Measurements from ENCODE around the gene ADIPOR2.

DNA sequence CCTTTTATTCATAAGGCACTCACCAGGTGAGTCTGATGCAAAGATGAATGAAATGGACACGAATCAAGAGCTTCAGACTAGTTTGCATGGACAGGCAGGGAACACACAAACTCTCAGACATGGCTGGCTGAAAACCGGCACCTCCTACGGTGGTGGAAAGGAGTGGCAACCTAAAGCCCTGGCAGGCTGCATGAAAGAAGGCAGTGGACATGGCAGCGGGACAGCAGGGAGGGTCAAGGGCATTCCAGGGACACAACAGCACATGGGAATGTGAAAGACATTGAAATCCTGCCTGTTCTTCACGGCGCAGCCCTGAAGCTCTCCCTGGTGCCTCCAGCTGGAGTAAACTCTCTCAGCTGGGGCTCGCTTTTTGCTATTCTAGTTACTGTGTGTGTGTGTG, 112.9 kb downstream of the ADIPOR2 start:
- TF ChIP-seq, protein P1, sequence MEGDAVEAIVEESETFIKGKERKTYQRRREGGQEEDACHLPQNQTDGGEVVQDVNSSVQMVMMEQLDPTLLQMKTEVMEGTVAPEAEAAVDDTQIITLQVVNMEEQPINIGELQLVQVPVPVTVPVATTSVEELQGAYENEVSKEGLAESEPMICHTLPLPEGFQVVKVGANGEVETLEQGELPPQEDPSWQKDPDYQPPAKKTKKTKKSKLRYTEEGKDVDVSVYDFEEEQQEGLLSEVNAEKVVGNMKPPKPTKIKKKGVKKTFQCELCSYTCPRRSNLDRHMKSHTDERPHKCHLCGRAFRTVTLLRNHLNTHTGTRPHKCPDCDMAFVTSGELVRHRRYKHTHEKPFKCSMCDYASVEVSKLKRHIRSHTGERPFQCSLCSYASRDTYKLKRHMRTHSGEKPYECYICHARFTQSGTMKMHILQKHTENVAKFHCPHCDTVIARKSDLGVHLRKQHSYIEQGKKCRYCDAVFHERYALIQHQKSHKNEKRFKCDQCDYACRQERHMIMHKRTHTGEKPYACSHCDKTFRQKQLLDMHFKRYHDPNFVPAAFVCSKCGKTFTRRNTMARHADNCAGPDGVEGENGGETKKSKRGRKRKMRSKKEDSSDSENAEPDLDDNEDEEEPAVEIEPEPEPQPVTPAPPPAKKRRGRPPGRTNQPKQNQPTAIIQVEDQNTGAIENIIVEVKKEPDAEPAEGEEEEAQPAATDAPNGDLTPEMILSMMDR (IDR thresholded peaks at IDR 0.05; ENCODE audit: low read depth, low read length, missing input control) = no peak
- TF ChIP-seq ZBTB33 (IDR thresholded peaks at IDR 0.05) (no peak), JUND (IDR thresholded peaks at IDR 0.05) (no peak), HNF4G (IDR thresholded peaks at IDR 0.05) (no peak), MAX (IDR thresholded peaks at IDR 0.05) (no peak), RAD21 (IDR thresholded peaks at IDR 0.05) (no peak), SP1 (IDR thresholded peaks at IDR 0.05) (no peak), GABPA (IDR thresholded peaks at IDR 0.05 in 1 of 2, conservative IDR thresholded peaks at IDR 0.05 in 1 of 2) (no peak), ATF3 (IDR thresholded peaks at IDR 0.05) (no peak), TAF1 (conservative IDR thresholded peaks at IDR 0.05) (no peak), HNF4A (conservative IDR thresholded peaks at IDR 0.05) (no peak), FOXA2 (IDR thresholded peaks at IDR 0.05) (no peak)
- TF ChIP-seq, protein P2, sequence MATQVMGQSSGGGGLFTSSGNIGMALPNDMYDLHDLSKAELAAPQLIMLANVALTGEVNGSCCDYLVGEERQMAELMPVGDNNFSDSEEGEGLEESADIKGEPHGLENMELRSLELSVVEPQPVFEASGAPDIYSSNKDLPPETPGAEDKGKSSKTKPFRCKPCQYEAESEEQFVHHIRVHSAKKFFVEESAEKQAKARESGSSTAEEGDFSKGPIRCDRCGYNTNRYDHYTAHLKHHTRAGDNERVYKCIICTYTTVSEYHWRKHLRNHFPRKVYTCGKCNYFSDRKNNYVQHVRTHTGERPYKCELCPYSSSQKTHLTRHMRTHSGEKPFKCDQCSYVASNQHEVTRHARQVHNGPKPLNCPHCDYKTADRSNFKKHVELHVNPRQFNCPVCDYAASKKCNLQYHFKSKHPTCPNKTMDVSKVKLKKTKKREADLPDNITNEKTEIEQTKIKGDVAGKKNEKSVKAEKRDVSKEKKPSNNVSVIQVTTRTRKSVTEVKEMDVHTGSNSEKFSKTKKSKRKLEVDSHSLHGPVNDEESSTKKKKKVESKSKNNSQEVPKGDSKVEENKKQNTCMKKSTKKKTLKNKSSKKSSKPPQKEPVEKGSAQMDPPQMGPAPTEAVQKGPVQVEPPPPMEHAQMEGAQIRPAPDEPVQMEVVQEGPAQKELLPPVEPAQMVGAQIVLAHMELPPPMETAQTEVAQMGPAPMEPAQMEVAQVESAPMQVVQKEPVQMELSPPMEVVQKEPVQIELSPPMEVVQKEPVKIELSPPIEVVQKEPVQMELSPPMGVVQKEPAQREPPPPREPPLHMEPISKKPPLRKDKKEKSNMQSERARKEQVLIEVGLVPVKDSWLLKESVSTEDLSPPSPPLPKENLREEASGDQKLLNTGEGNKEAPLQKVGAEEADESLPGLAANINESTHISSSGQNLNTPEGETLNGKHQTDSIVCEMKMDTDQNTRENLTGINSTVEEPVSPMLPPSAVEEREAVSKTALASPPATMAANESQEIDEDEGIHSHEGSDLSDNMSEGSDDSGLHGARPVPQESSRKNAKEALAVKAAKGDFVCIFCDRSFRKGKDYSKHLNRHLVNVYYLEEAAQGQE (IDR thresholded peaks at IDR 0.05) = no peak
